ENCODE data around the gene C10orf143.

DNA sequence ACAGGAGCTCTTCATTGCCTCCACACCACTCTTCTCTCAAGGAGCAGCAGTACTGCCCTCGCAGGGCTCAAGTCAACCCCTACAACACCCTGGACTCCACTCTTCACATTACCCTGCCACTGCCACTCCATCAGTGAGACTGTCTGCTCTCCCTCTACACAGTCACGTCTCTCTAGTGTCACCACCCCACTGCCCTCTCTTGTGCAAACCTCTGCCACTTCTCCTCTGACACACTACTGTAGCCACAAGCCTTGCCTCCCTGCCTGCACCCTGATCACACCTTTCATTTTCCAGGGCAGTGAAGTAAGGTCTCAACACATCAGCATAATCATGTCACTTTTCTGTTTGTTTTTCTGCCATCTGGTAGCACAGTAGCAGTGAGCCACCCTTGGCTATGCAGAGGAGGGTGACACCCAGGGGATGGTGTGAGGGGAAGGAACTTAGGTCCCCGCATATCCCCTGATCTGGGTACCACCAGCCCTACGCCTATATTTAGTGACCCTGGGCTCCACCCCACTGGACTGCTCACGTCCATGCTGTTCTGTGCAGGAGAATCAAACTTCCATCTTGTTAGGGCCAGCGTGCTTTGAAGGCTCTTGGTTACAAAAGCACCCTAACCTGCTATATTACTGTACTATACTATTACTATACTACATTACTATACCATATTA is 1.6 kb downstream of the C10orf143 start:
- TF ChIP-seq NRF1 (IDR thresholded peaks at IDR 0.05; ENCODE audit: low read depth, low read length): no peak
- TF ChIP-seq POLR2A (IDR thresholded peaks at IDR 0.05; ENCODE audit: control extremely low read depth in 1 of 2, low read depth in 2 of 2, low read length in 2 of 2): no peak
- no peak for TF ChIP-seq YY1 (IDR thresholded peaks at IDR 0.05; ENCODE audit: low read depth, low read length)
- no peak for TF ChIP-seq EP300 (IDR thresholded peaks at IDR 0.05; ENCODE audit: borderline replicate concordance in 1 of 2, low read depth in 2 of 2, low read length in 2 of 2)
- no peak for TF ChIP-seq POLR2AphosphoS5 (IDR thresholded peaks at IDR 0.05; ENCODE audit: low read depth, low read length)
- no peak for TF ChIP-seq CBX8 (IDR thresholded peaks at IDR 0.05; ENCODE audit: borderline replicate concordance, low read depth, low read length)
- no peak for TF ChIP-seq KDM5A (IDR thresholded peaks at IDR 0.05; ENCODE audit: low read length)
- TF ChIP-seq, protein P1, sequence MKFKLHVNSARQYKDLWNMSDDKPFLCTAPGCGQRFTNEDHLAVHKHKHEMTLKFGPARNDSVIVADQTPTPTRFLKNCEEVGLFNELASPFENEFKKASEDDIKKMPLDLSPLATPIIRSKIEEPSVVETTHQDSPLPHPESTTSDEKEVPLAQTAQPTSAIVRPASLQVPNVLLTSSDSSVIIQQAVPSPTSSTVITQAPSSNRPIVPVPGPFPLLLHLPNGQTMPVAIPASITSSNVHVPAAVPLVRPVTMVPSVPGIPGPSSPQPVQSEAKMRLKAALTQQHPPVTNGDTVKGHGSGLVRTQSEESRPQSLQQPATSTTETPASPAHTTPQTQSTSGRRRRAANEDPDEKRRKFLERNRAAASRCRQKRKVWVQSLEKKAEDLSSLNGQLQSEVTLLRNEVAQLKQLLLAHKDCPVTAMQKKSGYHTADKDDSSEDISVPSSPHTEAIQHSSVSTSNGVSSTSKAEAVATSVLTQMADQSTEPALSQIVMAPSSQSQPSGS (IDR thresholded peaks at IDR 0.05; ENCODE audit: low read length): no peak
- no peak for TF ChIP-seq CREB1 (IDR thresholded peaks at IDR 0.05)
- no peak for TF ChIP-seq SUZ12 (IDR thresholded peaks at IDR 0.05; ENCODE audit: low read length)
- TF ChIP-seq, protein P2, sequence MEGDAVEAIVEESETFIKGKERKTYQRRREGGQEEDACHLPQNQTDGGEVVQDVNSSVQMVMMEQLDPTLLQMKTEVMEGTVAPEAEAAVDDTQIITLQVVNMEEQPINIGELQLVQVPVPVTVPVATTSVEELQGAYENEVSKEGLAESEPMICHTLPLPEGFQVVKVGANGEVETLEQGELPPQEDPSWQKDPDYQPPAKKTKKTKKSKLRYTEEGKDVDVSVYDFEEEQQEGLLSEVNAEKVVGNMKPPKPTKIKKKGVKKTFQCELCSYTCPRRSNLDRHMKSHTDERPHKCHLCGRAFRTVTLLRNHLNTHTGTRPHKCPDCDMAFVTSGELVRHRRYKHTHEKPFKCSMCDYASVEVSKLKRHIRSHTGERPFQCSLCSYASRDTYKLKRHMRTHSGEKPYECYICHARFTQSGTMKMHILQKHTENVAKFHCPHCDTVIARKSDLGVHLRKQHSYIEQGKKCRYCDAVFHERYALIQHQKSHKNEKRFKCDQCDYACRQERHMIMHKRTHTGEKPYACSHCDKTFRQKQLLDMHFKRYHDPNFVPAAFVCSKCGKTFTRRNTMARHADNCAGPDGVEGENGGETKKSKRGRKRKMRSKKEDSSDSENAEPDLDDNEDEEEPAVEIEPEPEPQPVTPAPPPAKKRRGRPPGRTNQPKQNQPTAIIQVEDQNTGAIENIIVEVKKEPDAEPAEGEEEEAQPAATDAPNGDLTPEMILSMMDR (IDR thresholded peaks at IDR 0.05; ENCODE audit: control extremely low read depth in 1 of 3, insufficient read depth in 1 of 3, low read depth in 1 of 3, low read length in 3 of 3): no peak

All from H1 (cell line).